ENCODE measurements around the gene NDUFAF8. TPM values are rescaled to one million over a fixed set of nuclear protein-coding genes. Genes with fewer than 3 reads are reported as not detected.

Gene NDUFAF8
- total RNA-seq, 1 donor from 2014 or later = 45.9 TPM

GRCh38 chr17:81249223-81250040 is 10.3 kb downstream of the NDUFAF8 start:
- Histone ChIP-seq H3K36me3 (ENCODE audit: control insufficient read depth, insufficient read depth, low read length) (peaks cover 2% of the 10 kb centered on the region), H3K27me3 (ENCODE audit: control insufficient read depth, insufficient read depth, low read length) (no peaks in the 10 kb centered on the region), H3K4me3 (ENCODE audit: low read depth, low read length) (no peak overlapping the region)
- no peak for DNase-seq (ENCODE audit: low read depth)
- no peak for TF ChIP-seq CTCF (IDR thresholded peaks at IDR 0.05; ENCODE audit: insufficient read depth, low read length, poor library complexity, severe bottlenecking)

GRCh38 chr17:81250286-81251093 is 11.4 kb downstream of the NDUFAF8 start:
- no peak for TF ChIP-seq CTCF (IDR thresholded peaks at IDR 0.05; ENCODE audit: insufficient read depth, low read length, poor library complexity, severe bottlenecking)
- Histone ChIP-seq H3K4me3 (ENCODE audit: low read depth, low read length) (no peak overlapping the region), H3K27me3 (ENCODE audit: control insufficient read depth, insufficient read depth, low read length) (no peaks in the 10 kb centered on the region), H3K36me3 (ENCODE audit: control insufficient read depth, insufficient read depth, low read length) (no peaks in the 10 kb centered on the region)
- no peak for DNase-seq (ENCODE audit: low read depth)

- H3K27me3 ChIP-seq (ENCODE audit: control insufficient read depth, insufficient read depth, low read length) = no peaks in the 10 kb centered on the region
- no peak for DNase-seq (ENCODE audit: low read depth)
- no peak for TF ChIP-seq CTCF (IDR thresholded peaks at IDR 0.05; ENCODE audit: insufficient read depth, low read length, poor library complexity, severe bottlenecking)
Measured at GRCh38 chr17:81251094-81251708, 12.1 kb downstream of the NDUFAF8 start.

GRCh38 chr17:81251709-81252301 is 12.7 kb downstream of the NDUFAF8 start:
- no peaks in the 10 kb centered on the region for H3K36me3 ChIP-seq (ENCODE audit: control insufficient read depth, insufficient read depth, low read length)
- no peaks in the 10 kb centered on the region for H3K27me3 ChIP-seq (ENCODE audit: control insufficient read depth, insufficient read depth, low read length)
- DNase-seq (ENCODE audit: low read depth) = no peak
- no peak overlapping the region for H3K4me3 ChIP-seq (ENCODE audit: low read depth, low read length)
- no peak for TF ChIP-seq CTCF (IDR thresholded peaks at IDR 0.05; ENCODE audit: insufficient read depth, low read length, poor library complexity, severe bottlenecking)

More at GRCh38 chr17:81251094-81251708, 12.1 kb downstream of the NDUFAF8 start:
- H3K4me3 ChIP-seq (ENCODE audit: low read depth, low read length) = no peak overlapping the region
- no peaks in the 10 kb centered on the region for H3K36me3 ChIP-seq (ENCODE audit: control insufficient read depth, insufficient read depth, low read length)

GRCh38 chr17:81252326-81252986 is 13.3 kb downstream of the NDUFAF8 start:
- no peaks in the 10 kb centered on the region for H3K36me3 ChIP-seq (ENCODE audit: control insufficient read depth, insufficient read depth, low read length)
- no peak for DNase-seq (ENCODE audit: low read depth)
- H3K4me3 ChIP-seq (ENCODE audit: low read depth, low read length) = no peak overlapping the region
- no peak for TF ChIP-seq CTCF (IDR thresholded peaks at IDR 0.05; ENCODE audit: insufficient read depth, low read length, poor library complexity, severe bottlenecking)
- no peaks in the 10 kb centered on the region for H3K27me3 ChIP-seq (ENCODE audit: control insufficient read depth, insufficient read depth, low read length)

All from kidney epithelial cell (primary cell).